Parathyroid adenoma (tissue), 2 donors: Measurements from ENCODE around the gene BIRC5.

Experiments
- H2AFZ ChIP-seq: fragments of 300-600 bp; sonication (generic); one replicate; pipeline ENCODE4 v1.7.0; 2017; ENCODE audit warnings: antibody characterized with exemption, mild to moderate bottlenecking
- H3K27ac ChIP-seq: fragments of 300-600 bp; sonication (generic); one replicate; pipeline ENCODE4 v1.7.0; 2017
- H3K27me3 ChIP-seq: fragments of 300-600 bp; sonication (generic); one replicate; pipeline ENCODE4 v1.7.0; 2017; ENCODE audit warnings: low read length; ENCODE audit not compliant: control insufficient read depth, insufficient read depth
- H3K36me3 ChIP-seq: fragments of 300-600 bp; sonication (generic); one replicate; pipeline ENCODE4 v1.7.0; 2017; ENCODE audit warnings: low read length; ENCODE audit not compliant: control insufficient read depth, insufficient read depth
- H3K4me1 ChIP-seq: fragments of 300-600 bp; sonication (generic); one replicate; pipeline ENCODE4 v1.7.0; 2017; ENCODE audit warnings: control low read depth
- H3K4me2 ChIP-seq: fragments of 300-600 bp; sonication (generic); one replicate; pipeline ENCODE4 v1.7.0; 2017; ENCODE audit warnings: low read length
- H3K4me3 ChIP-seq: fragments of 300-600 bp; sonication (generic); one replicate; pipeline ENCODE4 v1.7.0; 2017; ENCODE audit warnings: low read depth, low read length
- H3K79me2 ChIP-seq: fragments of 300-600 bp; sonication (generic); one replicate; pipeline ENCODE4 v1.7.0; 2017; ENCODE audit warnings: control low read depth
- H3K9ac ChIP-seq: fragments of 300-600 bp; sonication (generic); one replicate; pipeline ENCODE4 v1.7.0; 2017; ENCODE audit warnings: mild to moderate bottlenecking
- H3K9me3 ChIP-seq: fragments of 300-600 bp; sonication (generic); one replicate; pipeline ENCODE4 v1.7.0; 2017; ENCODE audit warnings: low read length; ENCODE audit not compliant: control insufficient read depth
- CTCF ChIP-seq: fragments of 300-600 bp; sonication (generic); IDR thresholded peaks from one replicate; pipeline ENCODE4 v1.7.0; 2017; ENCODE audit warnings: antibody characterized with exemption, mild to moderate bottlenecking
- donor health status: primary hyperparathyroidism.

Gene BIRC5

GRCh38 chr17:78186692-78187595 is 27.1 kb upstream of the BIRC5 start, which contains the start of the genes AFMID and TK1:
Gene AFMID (plus strand): TSS chr17:78187362. CDS start chr17:78187371, 9 bp downstream.
Gene TK1 (minus strand): TSS chr17:78187052. CDS start chr17:78186994, 58 bp downstream.
- Histone ChIP-seq H3K27ac (no peak within 1 kb of the TSS), H3K36me3 (no peaks in the 10 kb centered on the region), H3K79me2 (peaks cover 3% of the 10 kb centered on the region), H3K9ac (no peak within 1 kb of the TSS), H3K4me2 (peak within 1 kb of the TSS; percentile 98), H3K4me3 (peak within 1 kb of the TSS; percentile 64), H2AFZ (peak within 1 kb of the TSS; percentile 91), H3K27me3 (no peaks in the 10 kb centered on the region), H3K4me1 (no peaks in the 10 kb centered on the region), H3K9me3 (no peaks in the 10 kb centered on the region)
- TF ChIP-seq CTCF: peak; percentile 92

GRCh38 chr17:78196716-78197115 is 17.3 kb upstream of the BIRC5 start:
- no peaks in the 10 kb centered on the region for H3K79me2 ChIP-seq
- no peak for TF ChIP-seq CTCF
- no peaks in the 10 kb centered on the region for H3K36me3 ChIP-seq
- no peaks in the 10 kb centered on the region for H3K27me3 ChIP-seq
- no peak overlapping the region for H3K27ac ChIP-seq
- H3K9me3 ChIP-seq: no peaks in the 10 kb centered on the region
- peaks cover 8% of the 10 kb centered on the region for H3K4me1 ChIP-seq
- H2AFZ ChIP-seq: no peak overlapping the region
- no peak overlapping the region for H3K4me3 ChIP-seq
- no peak overlapping the region for H3K9ac ChIP-seq
- H3K4me2 ChIP-seq: no peak overlapping the region

- no peak overlapping the region for H3K4me3 ChIP-seq
- peaks cover 8% of the 10 kb centered on the region for H3K4me1 ChIP-seq
- H3K9me3 ChIP-seq: no peaks in the 10 kb centered on the region
- H3K4me2 ChIP-seq: no peak overlapping the region
- H3K9ac ChIP-seq: no peak overlapping the region
- H3K27me3 ChIP-seq: no peaks in the 10 kb centered on the region
- H3K27ac ChIP-seq: no peak overlapping the region
- no peak overlapping the region for H2AFZ ChIP-seq
- no peaks in the 10 kb centered on the region for H3K79me2 ChIP-seq
- TF ChIP-seq CTCF: no peak
- H3K36me3 ChIP-seq: no peaks in the 10 kb centered on the region
These were observed 16.8 kb upstream of the BIRC5 start for GRCh38 chr17:78197147-78197832.

- no peak overlapping the region for H3K4me2 ChIP-seq
- H3K4me1 ChIP-seq: peaks cover 8% of the 10 kb centered on the region
- H3K9me3 ChIP-seq: no peaks in the 10 kb centered on the region
- no peaks in the 10 kb centered on the region for H3K36me3 ChIP-seq
- H3K9ac ChIP-seq: no peak overlapping the region
- no peak overlapping the region for H3K4me3 ChIP-seq
- H3K27ac ChIP-seq: no peak overlapping the region
- no peaks in the 10 kb centered on the region for H3K27me3 ChIP-seq
- TF ChIP-seq CTCF: no peak
- no peak overlapping the region for H2AFZ ChIP-seq
- no peaks in the 10 kb centered on the region for H3K79me2 ChIP-seq
These were observed 13.6 kb upstream of the BIRC5 start for GRCh38 chr17:78200451-78200850.
